Mesenchymal stem cell (in vitro differentiated cells and primary cell): ENCODE measurements around the gene STRIP2.
"Not testable (repeated sequence)": the region's sequence is repeated elsewhere in the genome, so short reads cannot be mapped to it uniquely, and the experiment has no call there.

ENCODE experiments used
- DNase-seq: peaks from one replicate; pipeline ENCODE4 v3.0.0-alpha.2; 2013
- H2AFZ ChIP-seq: one replicate; pipeline ENCODE4 v1.6.1; 2013; ENCODE audit warnings: low read depth, mild to moderate bottlenecking, control low read depth, inconsistent platforms, low read length, moderate library complexity
- H2AK5ac ChIP-seq: 2 replicates; pipeline ENCODE4 v1.6.1; 2013; ENCODE audit warnings: low read length, moderate library complexity, mild to moderate bottlenecking, inconsistent platforms; ENCODE audit not compliant: severe bottlenecking
- H2BK120ac ChIP-seq: one replicate; pipeline ENCODE4 v1.6.1; 2013; ENCODE audit warnings: low read depth, mild to moderate bottlenecking, inconsistent platforms, low read length, moderate library complexity
- H2BK12ac ChIP-seq, 2 experiments: one replicate each; pipeline ENCODE4 v1.6.1; 2013; ENCODE audit warnings: inconsistent platforms in 2 of 2, low read length in 2 of 2, mild to moderate bottlenecking in 2 of 2, moderate library complexity in 2 of 2, control low read depth in 1 of 2
- H2BK15ac ChIP-seq: one replicate; pipeline ENCODE4 v1.6.1; 2013; ENCODE audit warnings: mild to moderate bottlenecking, low read depth, inconsistent platforms; ENCODE audit not compliant: poor library complexity, severe bottlenecking
- H2BK5ac ChIP-seq: 2 replicates; pipeline ENCODE4 v1.6.1; 2013; ENCODE audit warnings: low read depth, mild to moderate bottlenecking, low read length, control low read depth, inconsistent platforms; ENCODE audit not compliant: poor library complexity, severe bottlenecking
- H3K14ac ChIP-seq, 2 experiments: one replicate each; pipeline ENCODE4 v1.6.1; 2013; ENCODE audit warnings: inconsistent platforms in 2 of 2, low read length in 2 of 2, control low read depth in 1 of 2, mild to moderate bottlenecking in 1 of 2, moderate library complexity in 1 of 2
- H3K18ac ChIP-seq, 2 experiments: one replicate each; pipeline ENCODE4 v1.6.1; 2013; ENCODE audit warnings: inconsistent platforms in 2 of 2, low read length in 2 of 2, control low read depth in 1 of 2, low read depth in 1 of 2, mild to moderate bottlenecking in 1 of 2
- H3K23ac ChIP-seq, 2 experiments: one replicate each; pipeline ENCODE4 v1.6.1; 2013; ENCODE audit warnings: inconsistent platforms in 2 of 2, low read length in 2 of 2, mild to moderate bottlenecking in 2 of 2, moderate library complexity in 2 of 2, control low read depth in 1 of 2
- H3K27ac ChIP-seq: 2 replicates; pipeline ENCODE4 v1.5.1; 2013; ENCODE audit warnings: mild to moderate bottlenecking, moderate library complexity, low read length, control low read depth, inconsistent platforms; ENCODE audit not compliant: poor library complexity, severe bottlenecking
- H3K27me3 ChIP-seq, 2 experiments: 2 replicates each; pipeline versions ENCODE4 v1.6.1 to v1.7.0; 2013; ENCODE audit warnings: low read length in 2 of 2, mild to moderate bottlenecking in 2 of 2, moderate library complexity in 2 of 2, control low read depth in 1 of 2, inconsistent platforms in 1 of 2; ENCODE audit not compliant: control insufficient read depth in 1 of 2, insufficient read depth in 1 of 2
- H3K36me3 ChIP-seq, 2 experiments: 2 replicates each; pipeline versions ENCODE4 v1.6.1 to v1.7.0; 2013; ENCODE audit warnings: low read length in 2 of 2, control low read depth in 1 of 2, inconsistent platforms in 1 of 2, low read depth in 1 of 2, mild to moderate bottlenecking in 1 of 2; ENCODE audit not compliant: insufficient read depth in 2 of 2, control insufficient read depth in 1 of 2
- H3K4ac ChIP-seq, 2 experiments: one replicate each; pipeline ENCODE4 v1.6.1; 2013; ENCODE audit warnings: inconsistent platforms in 2 of 2, low read length in 2 of 2, mild to moderate bottlenecking in 2 of 2, moderate library complexity in 2 of 2, control low read depth in 1 of 2, low read depth in 1 of 2
- H3K4me1 ChIP-seq: 2 replicates; pipeline ENCODE4 v1.6.1; 2013; ENCODE audit warnings: low read depth, low read length, control low read depth; ENCODE audit not compliant: control insufficient read depth, insufficient read depth
- H3K4me2 ChIP-seq: 2 replicates; pipeline ENCODE4 v1.6.1; 2013; ENCODE audit warnings: low read length, mild to moderate bottlenecking, inconsistent platforms; ENCODE audit not compliant: poor library complexity, severe bottlenecking
- H3K4me3 ChIP-seq, 2 experiments: 2 replicates each; pipeline versions ENCODE4 v1.5.1 to v1.7.0; 2013; ENCODE audit warnings: low read length in 2 of 2, mild to moderate bottlenecking in 2 of 2, control low read depth in 1 of 2, low read depth in 1 of 2; ENCODE audit not compliant: insufficient read depth in 1 of 2
- H3K79me1 ChIP-seq: replicated peaks from 2 replicates; pipeline ENCODE4 v1.6.1; 2013; ENCODE audit warnings: mild to moderate bottlenecking, control low read depth, low read length, inconsistent platforms; ENCODE audit not compliant: poor library complexity, severe bottlenecking
- H3K9ac ChIP-seq: 2 replicates; pipeline ENCODE4 v1.7.0; 2013; ENCODE audit warnings: mild to moderate bottlenecking, low read length, moderate library complexity
- H3K9me3 ChIP-seq: 2 replicates; pipeline ENCODE4 v1.7.0; 2013; ENCODE audit warnings: mild to moderate bottlenecking, low read length; ENCODE audit not compliant: control insufficient read depth
- H4K8ac ChIP-seq: one replicate; pipeline ENCODE4 v1.6.1; 2013; ENCODE audit warnings: inconsistent platforms, mild to moderate bottlenecking, low read length, moderate library complexity
- H4K91ac ChIP-seq: one replicate; pipeline ENCODE4 v1.6.1; 2013; ENCODE audit warnings: mild to moderate bottlenecking, low read length, inconsistent platforms
- WGBS: methylation state at CpG from one replicate; pipeline ENCODE4 v1.1.7; 2013; ENCODE audit warnings: mixed read lengths; 5-methylcytosine and 5-hydroxymethylcytosine counted together

The STRIP2 gene

GRCh38 chr7:129447445-129447844, 13.2 kb downstream of the STRIP2 start:
- H2BK15ac ChIP-seq, H2BK5ac ChIP-seq, H4K8ac ChIP-seq, H3K4me2 ChIP-seq, H3K79me1 ChIP-seq, H3K4me1 ChIP-seq, H2AFZ ChIP-seq, H3K4me3 ChIP-seq, H2BK120ac ChIP-seq, H2AK5ac ChIP-seq, DNase-seq, H3K9ac ChIP-seq, H3K27ac ChIP-seq, H3K14ac ChIP-seq, H3K27me3 ChIP-seq, H2BK12ac ChIP-seq, H3K23ac ChIP-seq, H3K18ac ChIP-seq, H4K91ac ChIP-seq, H3K4ac ChIP-seq: not testable (repeated sequence)
- peaks cover 20% of the 10 kb centered on the region for H3K9me3 ChIP-seq
- 95% methylated on average over 6 of the region's 6 CpGs for WGBS
- H3K36me3 ChIP-seq: peaks cover 0 to 12% of the 10 kb centered on the region in 2 experiments

GRCh38 chr7:129448608-129449007, 14.4 kb downstream of the STRIP2 start:
- H2BK12ac ChIP-seq, H4K8ac ChIP-seq, H2BK15ac ChIP-seq, H3K79me1 ChIP-seq, H3K14ac ChIP-seq, H3K4me2 ChIP-seq, H3K4me3 ChIP-seq, H4K91ac ChIP-seq, H3K27ac ChIP-seq, H3K4me1 ChIP-seq, DNase-seq, H2AFZ ChIP-seq, H2BK120ac ChIP-seq, H2AK5ac ChIP-seq, H3K4ac ChIP-seq, H3K27me3 ChIP-seq, H3K23ac ChIP-seq, H3K18ac ChIP-seq, H3K9ac ChIP-seq, H2BK5ac ChIP-seq: not testable (repeated sequence)
- Histone ChIP-seq H3K9me3 (peaks cover 20% of the 10 kb centered on the region), H3K36me3 (peaks cover 0 to 12% of the 10 kb centered on the region in 2 experiments)
- WGBS: no CpG with 5 or more reads among the region's 2 CpGs

- H3K4me1 ChIP-seq: no peaks in the 10 kb centered on the region
- no peak overlapping the region for H2AK5ac ChIP-seq
- no peak overlapping the region for H2BK120ac ChIP-seq
- H2BK15ac ChIP-seq: no peak overlapping the region
- no peak overlapping the region for H3K4ac ChIP-seq
- H3K23ac ChIP-seq: no peak overlapping the region
- no peak overlapping the region for H3K27ac ChIP-seq
- H3K27me3 ChIP-seq: no peaks in the 10 kb centered on the region
- H2AFZ ChIP-seq: no peak overlapping the region
- H3K36me3 ChIP-seq: peaks cover 0 to 17% of the 10 kb centered on the region in 2 experiments
- H2BK12ac ChIP-seq: no peak overlapping the region
- H4K91ac ChIP-seq: no peak overlapping the region
- no peak overlapping the region for H4K8ac ChIP-seq
- no peaks in the 10 kb centered on the region for H3K79me1 ChIP-seq
- no peak overlapping the region for H3K9ac ChIP-seq
- H3K9me3 ChIP-seq: peaks cover 20% of the 10 kb centered on the region
- no peak overlapping the region for H3K4me3 ChIP-seq
- H3K14ac ChIP-seq: no peak overlapping the region
- no peak for DNase-seq
- no peak overlapping the region for H3K18ac ChIP-seq
- H3K4me2 ChIP-seq: no peak overlapping the region
- H2BK5ac ChIP-seq: no peak overlapping the region
These were observed 16.1 kb downstream of the STRIP2 start for GRCh38 chr7:129450295-129450694.

- no peaks in the 10 kb centered on the region for H3K79me1 ChIP-seq
- WGBS: 91% methylated on average over 2 of the region's 2 CpGs
- H2BK5ac ChIP-seq: no peak overlapping the region
- no peak overlapping the region for H3K14ac ChIP-seq
- H2AK5ac ChIP-seq: no peak overlapping the region
- H4K8ac ChIP-seq: no peak overlapping the region
- H3K4me1 ChIP-seq: no peaks in the 10 kb centered on the region
- H3K9ac ChIP-seq: no peak overlapping the region
- no peaks in the 10 kb centered on the region for H3K27me3 ChIP-seq
- H3K4me2 ChIP-seq: no peak overlapping the region
- peaks cover 18% of the 10 kb centered on the region for H3K9me3 ChIP-seq
- H3K23ac ChIP-seq: no peak overlapping the region
- DNase-seq: no peak
- H4K91ac ChIP-seq: no peak overlapping the region
- H2AFZ ChIP-seq: no peak overlapping the region
- no peak overlapping the region for H3K4me3 ChIP-seq
- H2BK12ac ChIP-seq: no peak overlapping the region
- no peak overlapping the region for H3K4ac ChIP-seq
- H3K27ac ChIP-seq: no peak overlapping the region
- H3K18ac ChIP-seq: no peak overlapping the region
- no peak overlapping the region for H2BK120ac ChIP-seq
- no peak overlapping the region for H2BK15ac ChIP-seq
- peaks cover 2 to 27% of the 10 kb centered on the region in 2 experiments for H3K36me3 ChIP-seq
These were observed 18.5 kb downstream of the STRIP2 start for GRCh38 chr7:129452589-129453231.
